K562 (cell line): Measurements from ENCODE around the gene HSDL1. TPM values are rescaled to one million over a fixed set of nuclear protein-coding genes. Genes with fewer than 3 reads are reported as not detected.

Source experiments
- CCAR2 ChIP-seq: fragments of 200-400 bp; formaldehyde crosslinking; IDR thresholded peaks from 2 replicates; pipeline ENCODE4 v1.6.1; 2017; ENCODE audit warnings: mild to moderate bottlenecking, low read depth, low read length
- HOMEZ ChIP-seq: fragments of 250-450 bp; sonication (Bioruptor Pico); IDR thresholded peaks from 2 replicates; pipeline ENCODE4 v1.4.0; 2020; ENCODE audit warnings: mild to moderate bottlenecking, moderate library complexity
- JUN ChIP-seq, 2 experiments: sonication (generic) in 1 of 2; formaldehyde crosslinking in 1 of 2; IDR thresholded peaks; 2 replicates each; pipeline versions ENCODE4 v1.6.1 to v1.8.0; 2012 to 2022; ENCODE audit warnings: borderline replicate concordance in 2 of 2, mild to moderate bottlenecking in 2 of 2, improper control_type of control experiment in 1 of 2, low read depth in 1 of 2, low read length in 1 of 2, missing genetic modification reagents in 1 of 2
- JUND ChIP-seq, 2 experiments: IDR thresholded peaks; 2 replicates in 1 of 2; 3 replicates in 1 of 2; pipeline ENCODE4 v1.6.1; 2011; ENCODE audit warnings: borderline replicate concordance in 2 of 2, low read depth in 2 of 2, low read length in 2 of 2, improper control_type of control experiment in 1 of 2, missing biosample characterization in 1 of 2, missing genetic modification characterization in 1 of 2, missing genetic modification reagents in 1 of 2
- MAX ChIP-seq: sonication (generic); formaldehyde crosslinking; IDR thresholded peaks from 2 replicates; pipeline ENCODE4 v1.9.0; 2022; ENCODE audit warnings: mild to moderate bottlenecking, missing genetic modification reagents
- NFXL1 ChIP-seq: fragments of 450-650 bp; formaldehyde crosslinking; IDR thresholded peaks from 2 replicates; pipeline ENCODE4 v1.4.0; 2021; ENCODE audit warnings: mild to moderate bottlenecking
- RBM14 ChIP-seq: fragments of 200-400 bp; formaldehyde crosslinking; IDR thresholded peaks from 2 replicates; pipeline ENCODE4 v1.6.1; 2018; ENCODE audit warnings: low read depth, mild to moderate bottlenecking, low read length, moderate library complexity, borderline replicate concordance; ENCODE audit not compliant: insufficient read depth
- RHOXF2B ChIP-seq: fragments of 250-450 bp; sonication (Bioruptor Pico); conservative IDR thresholded peaks from 2 replicates; pipeline ENCODE4 v1.5.1; 2021
- SRSF1 ChIP-seq: fragments of 200-400 bp; formaldehyde crosslinking; IDR thresholded peaks from 2 replicates; pipeline ENCODE4 v1.6.1; 2017; ENCODE audit warnings: mild to moderate bottlenecking, low read depth, low read length, moderate library complexity
- XRCC5 ChIP-seq: fragments of 200-400 bp; formaldehyde crosslinking; IDR thresholded peaks from 2 replicates; pipeline ENCODE4 v1.6.1; 2017; ENCODE audit warnings: low read depth, mild to moderate bottlenecking, low read length
- ZNF12 ChIP-seq: sonication (generic); formaldehyde crosslinking; IDR thresholded peaks from 2 replicates; pipeline ENCODE4 v1.4.0; 2020; ENCODE audit warnings: mild to moderate bottlenecking, missing genetic modification reagents
- ZNF165 ChIP-seq: fragments of 250-450 bp; sonication (Bioruptor Pico); IDR thresholded peaks from 2 replicates; pipeline ENCODE4 v1.4.0; 2020; ENCODE audit warnings: borderline replicate concordance
- ZNF274 ChIP-seq: IDR thresholded peaks from 2 replicates; pipeline ENCODE4 v1.6.1; 2011; ENCODE audit warnings: low read depth, mild to moderate bottlenecking, low read length, moderate library complexity, borderline replicate concordance
- ZNF384 ChIP-seq: IDR thresholded peaks from 2 replicates; pipeline ENCODE4 v1.6.1; 2012; ENCODE audit warnings: low read depth, low read length, improper control_type of control experiment
- ZNF717 ChIP-seq: fragments of 250-450 bp; sonication (Bioruptor Pico); IDR thresholded peaks from 2 replicates; pipeline ENCODE4 v1.5.0; 2021
- ZNF77 ChIP-seq: fragments of 250-450 bp; sonication (Bioruptor Pico); IDR thresholded peaks from 2 replicates; pipeline ENCODE4 v1.5.0; 2020
- polyA plus RNA-seq, 8 experiments: library from polyadenylated mRNA; depleted of rRNA in 4 of 8; stranded (reverse) in 5 of 8; unstranded in 3 of 8; fragments of >200 nt; fragmentation: Nextera tagmentation in 2 of 8; fragmentation: Illumina TruSeq in 1 of 8; extraction: Ambion mirVana in 2 of 8; extraction: Trizol in 1 of 8; gene quantifications; 2 replicates each; pipeline versions ENCODE4 v1.2.1 to v1.2.3, GENCODE V29; 2011 to 2014; ENCODE audit warnings: inconsistent platforms in 1 of 8, missing spikeins in 1 of 8
- total RNA-seq, 7 experiments: library from RNA; depleted of rRNA in 6 of 7; stranded (reverse); fragments of >200 nt in 6 of 7; fragmentation: Illumina TruSeq in 2 of 7; extraction: Trizol in 2 of 7; gene quantifications; 2 replicates each; pipeline versions ENCODE4 v1.2.1 to v1.2.3, GENCODE V29; 2011 to 2021; ENCODE audit warnings: low replicate concordance in 1 of 7
- TF ChIP-seq, protein P1 (sequence below), 2 experiments: fragments of 250-450 bp in 1 of 2; fragments of 450-650 bp in 1 of 2; sonication (Bioruptor Pico) in 1 of 2; IDR thresholded peaks; 2 replicates each; pipeline versions ENCODE4 v1.6.1 to v1.8.0; 2016 to 2021; ENCODE audit warnings: mild to moderate bottlenecking in 2 of 2, moderate library complexity in 2 of 2, missing compliant biosample characterization in 1 of 2, missing genetic modification characterization in 1 of 2
- TF ChIP-seq, protein P2 (sequence below), 3 experiments: fragments of 200-800 bp in 1 of 3; sonication (Bioruptor generic) in 1 of 3; sonication (generic) in 1 of 3; formaldehyde crosslinking in 1 of 3; IDR thresholded peaks; 2 replicates each; pipeline versions ENCODE4 v1.6.1 to v1.8.0; 2016 to 2022; ENCODE audit warnings: mild to moderate bottlenecking in 2 of 3, missing compliant biosample characterization in 2 of 3, missing genetic modification characterization in 2 of 3, missing genetic modification reagents in 1 of 3
- TF ChIP-seq, protein P3 (sequence below): sonication (generic); formaldehyde crosslinking; IDR thresholded peaks from 2 replicates; pipeline ENCODE4 v1.8.0; 2022; ENCODE audit warnings: mild to moderate bottlenecking, missing genetic modification reagents

HSDL1 gene
- total and polyA plus RNA-seq, 9 of the 15 experiments (the other 6 are each of a cell fraction or from before 2014, with no cell fraction given), result 14.8 to 41.2 (median 27.7) TPM

GRCh38 chr16:84116720-84117493 is 28.1 kb downstream of the HSDL1 start, which contains the start of gene MBTPS1 (continued):
- TF ChIP-seq HOMEZ (CRISPR knock-in tag) (no peak), JUND (IDR thresholded peaks at IDR 0.05; ENCODE audit: borderline replicate concordance, low read depth, low read length) (no peak; the same call in none of the 2 replicates), JUND (tag; IDR thresholded peaks at IDR 0.05; ENCODE audit: borderline replicate concordance, low read depth, low read length) (peak; percentile 20; the same call in 1 of the 3 replicates), RHOXF2B (CRISPR knock-in tag) (no peak), XRCC5 (peak; percentile 85), ZNF274 (no peak; the same call in 1 of the 2 replicates), ZNF77 (CRISPR knock-in tag) (peak; percentile 17; the same call in 1 of the 2 replicates), ZNF165 (CRISPR knock-in tag) (peak; percentile 65; the same call in 1 of the 2 replicates), NFXL1 (CRISPR knock-in tag) (no peak), RBM14 (0 out of 2 replicates have a peak, but pooled peaks have one; percentile 71), ZNF717 (no peak), JUN (IDR thresholded peaks at IDR 0.05; ENCODE audit: borderline replicate concordance, low read depth, low read length) (no peak), JUN (CRISPR knock-in tag; IDR thresholded peaks at IDR 0.05; ENCODE audit: borderline replicate concordance) (0 out of 2 replicates have a peak, but pooled peaks have one; percentile 38), ZNF384 (no peak), CCAR2 (no peak), SRSF1 (0 out of 2 replicates have a peak, but pooled peaks have one; percentile 33), MAX (CRISPR knock-in tag) (peak; percentile 76), ZNF12 (CRISPR knock-in tag) (no peak)
- TF ChIP-seq, protein P1, sequence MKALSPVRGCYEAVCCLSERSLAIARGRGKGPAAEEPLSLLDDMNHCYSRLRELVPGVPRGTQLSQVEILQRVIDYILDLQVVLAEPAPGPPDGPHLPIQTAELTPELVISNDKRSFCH (CRISPR knock-in tag; IDR thresholded peaks at IDR 0.05), result no peak
- TF ChIP-seq, protein P1 (tag; IDR thresholded peaks at IDR 0.05), result no peak; the same call in 1 of the 2 replicates
- TF ChIP-seq, protein P2, sequence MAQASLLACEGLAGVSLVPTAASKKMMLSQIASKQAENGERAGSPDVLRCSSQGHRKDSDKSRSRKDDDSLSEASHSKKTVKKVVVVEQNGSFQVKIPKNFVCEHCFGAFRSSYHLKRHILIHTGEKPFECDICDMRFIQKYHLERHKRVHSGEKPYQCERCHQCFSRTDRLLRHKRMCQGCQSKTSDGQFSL (CRISPR knock-in tag; IDR thresholded peaks at IDR 0.05), result no peak
- TF ChIP-seq, protein P2 (tag; IDR thresholded peaks at IDR 0.05), result no peak
- TF ChIP-seq, protein P3, sequence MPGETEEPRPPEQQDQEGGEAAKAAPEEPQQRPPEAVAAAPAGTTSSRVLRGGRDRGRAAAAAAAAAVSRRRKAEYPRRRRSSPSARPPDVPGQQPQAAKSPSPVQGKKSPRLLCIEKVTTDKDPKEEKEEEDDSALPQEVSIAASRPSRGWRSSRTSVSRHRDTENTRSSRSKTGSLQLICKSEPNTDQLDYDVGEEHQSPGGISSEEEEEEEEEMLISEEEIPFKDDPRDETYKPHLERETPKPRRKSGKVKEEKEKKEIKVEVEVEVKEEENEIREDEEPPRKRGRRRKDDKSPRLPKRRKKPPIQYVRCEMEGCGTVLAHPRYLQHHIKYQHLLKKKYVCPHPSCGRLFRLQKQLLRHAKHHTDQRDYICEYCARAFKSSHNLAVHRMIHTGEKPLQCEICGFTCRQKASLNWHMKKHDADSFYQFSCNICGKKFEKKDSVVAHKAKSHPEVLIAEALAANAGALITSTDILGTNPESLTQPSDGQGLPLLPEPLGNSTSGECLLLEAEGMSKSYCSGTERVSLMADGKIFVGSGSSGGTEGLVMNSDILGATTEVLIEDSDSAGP (CRISPR knock-in tag), result no peak
